Measurements from ENCODE around the gene RUVBL2.

DNA sequence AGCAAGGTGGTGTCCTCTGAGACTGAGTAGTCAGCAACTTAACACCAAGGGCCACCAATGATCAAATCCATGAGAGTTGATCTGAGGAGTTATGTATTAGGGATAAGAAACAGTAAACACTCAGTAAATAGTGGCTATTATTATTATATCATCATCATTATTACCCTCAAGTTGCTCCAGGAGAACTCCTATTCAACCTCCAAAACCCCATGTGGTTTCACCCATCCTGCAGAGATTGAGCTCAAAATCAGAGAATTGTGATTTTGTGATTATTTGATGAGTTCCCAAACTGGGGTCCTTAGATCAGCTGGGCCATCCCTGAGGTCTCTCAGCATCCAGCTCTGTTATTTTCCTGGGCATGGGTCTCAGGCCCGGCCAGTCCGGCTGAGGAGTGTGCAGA lies 67.3 kb downstream of the RUVBL2 start:
- TF ChIP-seq, protein P1, sequence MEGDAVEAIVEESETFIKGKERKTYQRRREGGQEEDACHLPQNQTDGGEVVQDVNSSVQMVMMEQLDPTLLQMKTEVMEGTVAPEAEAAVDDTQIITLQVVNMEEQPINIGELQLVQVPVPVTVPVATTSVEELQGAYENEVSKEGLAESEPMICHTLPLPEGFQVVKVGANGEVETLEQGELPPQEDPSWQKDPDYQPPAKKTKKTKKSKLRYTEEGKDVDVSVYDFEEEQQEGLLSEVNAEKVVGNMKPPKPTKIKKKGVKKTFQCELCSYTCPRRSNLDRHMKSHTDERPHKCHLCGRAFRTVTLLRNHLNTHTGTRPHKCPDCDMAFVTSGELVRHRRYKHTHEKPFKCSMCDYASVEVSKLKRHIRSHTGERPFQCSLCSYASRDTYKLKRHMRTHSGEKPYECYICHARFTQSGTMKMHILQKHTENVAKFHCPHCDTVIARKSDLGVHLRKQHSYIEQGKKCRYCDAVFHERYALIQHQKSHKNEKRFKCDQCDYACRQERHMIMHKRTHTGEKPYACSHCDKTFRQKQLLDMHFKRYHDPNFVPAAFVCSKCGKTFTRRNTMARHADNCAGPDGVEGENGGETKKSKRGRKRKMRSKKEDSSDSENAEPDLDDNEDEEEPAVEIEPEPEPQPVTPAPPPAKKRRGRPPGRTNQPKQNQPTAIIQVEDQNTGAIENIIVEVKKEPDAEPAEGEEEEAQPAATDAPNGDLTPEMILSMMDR (IDR thresholded peaks at IDR 0.05) = no peak
- TF ChIP-seq POLR2AphosphoS5 (IDR thresholded peaks at IDR 0.05) (no peak), EP300 (IDR thresholded peaks at IDR 0.05) (no peak), POLR2A (IDR thresholded peaks at IDR 0.05) (no peak)
